A549 (cell line): ENCODE measurements around the gene S100A1.

ENCODE experiments used
- CHD4 ChIP-seq: fragments of 200-600 bp; sonication (generic); IDR thresholded peaks from 2 replicates; pipeline ENCODE4 v1.6.1; 2016; ENCODE audit warnings: antibody characterized with exemption, mild to moderate bottlenecking, borderline replicate concordance
- CTCF ChIP-seq: fragments of >200 bp; sonication (Bioruptor Twin); formaldehyde crosslinking; IDR thresholded peaks from 3 replicates; pipeline ENCODE4 v1.5.1; 2016
- HOXB5 ChIP-seq: fragments of 250-450 bp; sonication (Bioruptor Pico); IDR thresholded peaks from 2 replicates; pipeline ENCODE4 v1.5.0; 2020; ENCODE audit warnings: mild to moderate bottlenecking, moderate library complexity

DNA sequence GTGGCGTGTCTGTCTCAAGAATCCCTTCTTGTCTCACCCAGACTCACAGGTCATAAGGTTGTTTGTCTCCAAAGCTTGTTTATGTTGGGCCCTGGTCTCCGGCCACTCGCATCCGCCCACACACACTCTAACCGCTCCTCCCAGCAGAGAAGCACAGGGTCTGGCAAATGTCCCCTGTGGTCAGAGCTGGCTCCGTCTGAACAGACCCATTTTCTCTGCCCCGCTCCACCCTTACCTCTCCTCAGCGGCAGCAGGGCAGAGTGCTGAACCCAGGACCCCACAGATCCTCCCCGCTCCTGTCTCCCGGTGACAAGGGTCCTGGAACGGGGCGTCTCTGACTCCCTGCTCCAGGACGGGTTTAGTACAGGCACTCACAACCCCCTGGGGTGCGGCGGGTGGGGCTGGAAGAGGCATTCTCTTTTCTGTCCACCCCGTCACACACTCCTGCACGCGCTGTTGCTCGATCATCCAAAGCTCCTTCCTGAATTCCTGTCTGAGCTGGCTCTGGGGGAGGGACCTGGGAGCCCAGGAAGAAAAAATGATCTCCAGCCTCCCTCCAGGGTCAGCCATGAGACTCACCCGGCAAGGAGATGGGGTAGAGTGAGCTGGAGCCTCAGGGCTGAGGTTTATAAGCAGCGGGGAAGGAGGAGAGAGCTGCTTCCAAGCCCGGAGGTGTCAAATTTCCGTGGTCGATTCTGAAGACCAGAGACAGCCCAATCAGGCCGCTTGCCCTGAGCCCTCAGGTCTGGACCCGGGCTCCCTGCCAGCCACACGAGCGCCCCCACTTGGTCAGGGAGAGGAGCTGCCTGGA, 1.1 kb upstream of the S100A1 start, which contains the start of gene S100A13:
- TF ChIP-seq CTCF (peak; percentile 73), HOXB5 (no peak), CHD4 (no peak)
